ENCODE results near the gene SGCA.

The SGCA gene

DNA sequence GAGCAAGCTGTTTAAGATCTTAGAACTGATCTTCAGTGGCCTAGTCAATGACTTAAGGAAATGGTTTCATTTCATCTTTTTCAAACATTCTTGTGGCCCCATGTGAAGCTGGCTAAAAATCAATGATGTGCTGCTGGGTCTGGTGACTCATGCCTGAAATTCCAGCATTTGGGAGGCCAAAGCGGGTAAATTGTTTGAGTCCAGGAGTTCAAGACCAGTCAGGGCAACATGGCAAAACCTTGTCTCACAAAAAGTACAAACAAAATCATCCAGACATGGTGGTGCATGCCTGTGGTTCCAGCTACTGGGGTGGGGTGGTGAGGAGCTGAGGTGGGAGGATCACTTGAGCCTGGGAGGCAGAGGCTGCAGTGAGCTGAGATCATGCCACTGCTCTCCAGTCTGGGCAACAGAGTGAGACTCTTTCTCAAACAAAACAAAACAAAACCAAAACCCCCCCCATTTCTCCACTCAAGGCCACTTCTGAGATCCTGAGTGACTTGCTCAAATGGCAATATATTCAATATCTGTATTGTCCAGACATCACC is 53.0 kb downstream of the SGCA start:
- TF ChIP-seq POLR2AphosphoS5 (IDR thresholded peaks at IDR 0.05; ENCODE audit: low read depth, low read length) (no peak), POLR2A (IDR thresholded peaks at IDR 0.05; ENCODE audit: low read depth, low read length) (no peak), TAF1 (IDR thresholded peaks at IDR 0.05; ENCODE audit: borderline replicate concordance, low read depth, low read length) (no peak)
- DNase-seq (ENCODE audit: insufficient read length), result no peak
- FAIRE-seq, result no peak

DNA sequence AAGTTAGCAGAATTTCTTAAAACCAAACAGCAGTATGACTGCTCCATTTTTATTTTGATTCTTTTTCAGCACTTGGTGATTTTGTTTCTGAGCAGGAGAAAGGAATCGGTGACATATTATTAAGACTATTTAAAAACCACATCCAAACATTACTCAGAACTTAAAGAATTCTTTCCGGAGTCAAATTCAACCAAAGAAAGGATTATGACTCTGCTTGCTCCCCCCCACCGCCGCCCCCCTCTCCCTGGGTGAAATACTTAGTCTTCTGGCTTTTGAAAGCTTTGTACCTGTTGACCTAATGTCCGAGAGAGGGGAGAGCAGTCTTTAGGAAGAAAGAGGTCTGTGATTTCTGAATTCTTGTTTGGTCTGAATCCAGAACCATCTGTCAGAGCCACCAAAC is 53.5 kb downstream of the SGCA start:
- no peak for DNase-seq (ENCODE audit: insufficient read length)
- TF ChIP-seq TAF1 (IDR thresholded peaks at IDR 0.05; ENCODE audit: borderline replicate concordance, low read depth, low read length), result no peak
- no peak for FAIRE-seq

DNA sequence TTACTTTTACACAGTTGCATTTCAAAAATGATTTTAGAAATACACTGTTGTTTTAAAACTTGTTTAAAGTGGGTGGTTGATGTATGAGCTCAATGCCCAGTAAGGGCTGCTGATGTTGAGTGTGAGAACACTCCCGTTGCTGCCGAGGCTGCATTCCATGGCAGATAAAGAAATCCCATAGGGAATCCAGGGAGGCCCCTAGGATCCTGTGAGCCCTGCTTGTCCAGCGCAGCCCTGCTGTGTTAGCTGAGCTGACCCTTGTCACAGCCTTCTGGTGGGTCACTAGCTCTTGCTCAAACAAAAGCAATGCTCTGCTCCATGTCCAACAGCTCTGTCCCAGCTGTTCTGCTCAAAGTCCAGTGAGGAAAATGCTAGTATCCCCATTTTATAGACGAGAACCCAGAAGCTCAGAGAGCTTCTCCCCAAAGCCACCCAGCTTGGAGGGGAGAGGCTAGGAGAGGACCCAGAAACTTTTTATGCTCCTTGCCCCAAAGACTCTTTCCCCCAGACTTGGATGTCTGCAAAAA is 54.2 kb downstream of the SGCA start:
- no peak for FAIRE-seq
- TF ChIP-seq TAF1 (IDR thresholded peaks at IDR 0.05; ENCODE audit: borderline replicate concordance, low read depth, low read length), result no peak
- TF ChIP-seq POLR2AphosphoS5 (IDR thresholded peaks at IDR 0.05; ENCODE audit: low read depth, low read length), result no peak
- TF ChIP-seq POLR2A (IDR thresholded peaks at IDR 0.05; ENCODE audit: low read depth, low read length), result no peak

DNA sequence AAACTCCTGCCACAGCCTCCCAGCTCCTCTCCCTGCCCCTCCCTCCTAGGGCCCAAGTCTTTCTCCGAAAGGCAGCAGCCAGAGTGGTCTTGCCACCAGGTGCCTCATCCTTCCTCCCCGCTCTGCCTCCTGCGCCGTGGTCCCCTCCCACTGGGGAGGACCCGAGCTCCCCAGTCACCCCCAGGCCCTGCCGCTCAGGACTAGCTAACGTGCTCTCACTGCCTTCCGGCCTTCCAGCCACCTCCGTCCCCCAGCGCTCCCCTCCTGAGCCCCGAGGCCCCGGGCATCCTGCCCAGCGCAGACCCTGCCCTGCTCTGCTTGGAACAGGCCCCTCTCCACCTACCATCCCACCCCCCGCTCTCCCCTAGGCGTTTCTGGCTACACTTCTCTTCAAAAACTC is 55.0 kb downstream of the SGCA start:
- no peak for TF ChIP-seq POLR2A (IDR thresholded peaks at IDR 0.05; ENCODE audit: low read depth, low read length)
- TF ChIP-seq TAF1 (IDR thresholded peaks at IDR 0.05; ENCODE audit: borderline replicate concordance, low read depth, low read length), result no peak
- TF ChIP-seq POLR2AphosphoS5 (IDR thresholded peaks at IDR 0.05; ENCODE audit: low read depth, low read length), result no peak
- FAIRE-seq (no peak), DNase-seq (ENCODE audit: insufficient read length) (no peak)

More for the DNA sequence above, 54.2 kb downstream of the SGCA start:
- DNase-seq (ENCODE audit: insufficient read length), result no peak

DNA sequence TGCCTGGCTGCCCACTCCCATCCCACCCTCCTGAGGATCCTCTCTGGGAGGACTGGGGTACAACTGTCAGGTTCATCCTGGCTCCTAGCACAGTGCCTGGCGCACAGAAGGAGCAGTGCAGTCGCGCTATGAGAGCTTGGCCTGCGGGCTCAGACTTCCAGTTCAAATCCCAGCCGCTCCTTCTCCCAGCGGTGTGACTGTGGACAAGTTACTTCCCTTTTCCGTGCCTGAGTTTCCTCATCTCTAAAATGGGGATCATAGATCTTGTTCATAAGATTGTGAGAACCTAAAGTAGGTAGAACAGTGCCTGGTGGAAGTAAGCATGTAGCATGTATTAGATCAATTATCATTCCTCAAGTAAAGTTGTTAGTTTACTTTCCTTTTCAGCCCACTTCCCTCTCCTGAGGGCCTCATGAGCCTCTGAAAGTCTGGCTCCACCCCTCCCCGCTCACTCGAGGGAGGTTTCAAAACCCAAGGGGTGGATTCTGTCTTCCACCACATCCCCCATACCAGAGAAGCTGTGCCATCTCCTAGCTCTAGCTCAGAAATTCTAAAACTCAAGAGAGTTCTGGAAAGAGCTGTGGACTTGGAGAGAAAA is 55.6 kb downstream of the SGCA start:
- DNase-seq (ENCODE audit: insufficient read length) (no peak), FAIRE-seq (no peak)
- TF ChIP-seq POLR2AphosphoS5 (IDR thresholded peaks at IDR 0.05; ENCODE audit: low read depth, low read length) (no peak), TAF1 (IDR thresholded peaks at IDR 0.05; ENCODE audit: borderline replicate concordance, low read depth, low read length) (no peak), POLR2A (IDR thresholded peaks at IDR 0.05; ENCODE audit: low read depth, low read length) (no peak)

DNA sequence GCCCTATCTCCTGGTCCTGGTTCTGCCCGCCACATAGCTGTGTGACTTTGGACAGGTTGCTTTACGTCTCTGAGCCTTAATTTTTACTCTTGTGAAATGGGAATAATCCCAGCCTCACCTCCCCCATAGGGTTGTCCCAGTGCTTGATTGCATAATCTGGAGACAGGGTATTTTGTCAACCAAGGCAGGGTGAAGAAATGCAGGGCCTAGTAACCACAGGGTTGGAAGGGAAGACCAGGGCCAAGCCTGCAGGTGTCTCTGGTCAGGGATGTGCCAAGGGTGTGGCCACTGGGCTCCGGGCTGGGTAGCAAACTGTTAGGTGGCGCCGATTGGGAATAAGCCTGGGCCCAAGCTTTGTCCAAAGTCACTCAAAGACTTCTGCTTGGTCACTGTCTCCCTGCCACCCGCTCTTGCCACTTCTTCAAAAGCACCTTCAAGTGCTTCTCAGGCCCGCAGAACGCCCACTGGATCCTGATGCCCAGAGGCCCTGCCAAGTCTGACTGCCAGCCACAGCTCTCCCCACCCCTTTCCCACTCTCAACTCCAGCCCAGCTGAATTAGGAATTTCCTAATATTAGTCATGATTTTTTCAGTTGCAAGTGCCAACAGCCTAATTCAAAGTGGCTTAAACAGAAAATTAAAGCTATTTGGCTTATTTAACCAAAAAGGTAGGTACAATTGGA is 56.2 kb downstream of the SGCA start:
- TF ChIP-seq TAF1 (IDR thresholded peaks at IDR 0.05; ENCODE audit: borderline replicate concordance, low read depth, low read length) (no peak), POLR2AphosphoS5 (IDR thresholded peaks at IDR 0.05; ENCODE audit: low read depth, low read length) (no peak), POLR2A (IDR thresholded peaks at IDR 0.05; ENCODE audit: low read depth, low read length) (no peak)
- DNase-seq (ENCODE audit: insufficient read length), result no peak
- FAIRE-seq, result no peak

DNA sequence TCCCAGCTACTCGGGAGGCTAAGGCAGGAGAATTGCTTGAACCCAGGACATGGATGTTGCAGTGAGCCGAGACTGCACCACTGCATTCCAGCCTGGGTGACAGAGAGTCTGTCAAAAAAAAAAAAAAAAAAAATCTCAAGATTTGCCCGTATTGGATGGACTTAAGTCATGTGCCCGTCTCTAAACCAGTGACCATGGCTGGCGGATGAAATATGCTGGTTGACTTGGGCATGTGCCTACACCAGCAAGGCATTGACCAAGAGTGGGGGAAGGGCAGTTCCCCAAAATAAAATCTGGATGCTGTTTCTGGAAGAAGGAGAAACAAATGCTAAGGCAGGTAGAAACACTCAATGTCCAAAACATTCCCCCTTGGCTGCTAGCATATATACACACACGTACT is 57.1 kb downstream of the SGCA start:
- no peak for TF ChIP-seq POLR2AphosphoS5 (IDR thresholded peaks at IDR 0.05; ENCODE audit: low read depth, low read length)
- TF ChIP-seq TAF1 (IDR thresholded peaks at IDR 0.05; ENCODE audit: borderline replicate concordance, low read depth, low read length), result no peak
- TF ChIP-seq POLR2A (IDR thresholded peaks at IDR 0.05; ENCODE audit: low read depth, low read length), result no peak
- FAIRE-seq (no peak), DNase-seq (ENCODE audit: insufficient read length) (no peak)
